ENCODE data around the gene EFNA5.

- TF ChIP-seq POLR2AphosphoS5 (IDR thresholded peaks at IDR 0.05; ENCODE audit: borderline replicate concordance, low read depth, low read length) (no peak), EZH2 (IDR thresholded peaks at IDR 0.05) (no peak)
Observed at GRCh38 chr5:107653685-107654084, 17.1 kb downstream of the EFNA5 start.

All from SK-N-MC (cell line).